HG03135 (cell line): ENCODE measurements around the gene PTPN20.

ENCODE experiments used
- ATAC-seq: cut with Tn5 transposase; IDR thresholded peaks from one replicate; pipeline ENCODE4 v1.9.1; 2021; ENCODE audit warnings: mild to moderate bottlenecking, moderate library complexity; ENCODE audit not compliant: unreplicated experiment

The PTPN20 gene

DNA sequence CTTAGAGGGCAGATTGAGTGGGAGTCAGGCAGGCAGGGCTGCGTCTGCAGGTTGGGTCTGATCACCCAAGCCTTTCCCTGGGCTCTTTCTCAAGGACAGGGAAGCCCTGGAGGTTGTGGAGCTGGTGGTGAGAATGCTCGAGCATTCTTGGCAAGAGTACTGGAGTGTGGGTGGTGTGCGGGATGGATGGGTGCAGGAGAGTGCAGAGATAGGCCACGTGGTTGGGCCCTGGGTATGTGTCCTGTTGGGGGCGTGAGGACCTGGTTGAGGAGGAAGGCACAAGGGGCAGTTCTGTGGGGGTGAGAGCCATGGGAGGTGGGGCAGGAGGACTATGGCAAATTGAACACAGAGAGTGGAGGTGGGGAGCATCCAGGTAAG, 135.9 kb downstream of the PTPN20 start:
- ATAC-seq, result no peak

DNA sequence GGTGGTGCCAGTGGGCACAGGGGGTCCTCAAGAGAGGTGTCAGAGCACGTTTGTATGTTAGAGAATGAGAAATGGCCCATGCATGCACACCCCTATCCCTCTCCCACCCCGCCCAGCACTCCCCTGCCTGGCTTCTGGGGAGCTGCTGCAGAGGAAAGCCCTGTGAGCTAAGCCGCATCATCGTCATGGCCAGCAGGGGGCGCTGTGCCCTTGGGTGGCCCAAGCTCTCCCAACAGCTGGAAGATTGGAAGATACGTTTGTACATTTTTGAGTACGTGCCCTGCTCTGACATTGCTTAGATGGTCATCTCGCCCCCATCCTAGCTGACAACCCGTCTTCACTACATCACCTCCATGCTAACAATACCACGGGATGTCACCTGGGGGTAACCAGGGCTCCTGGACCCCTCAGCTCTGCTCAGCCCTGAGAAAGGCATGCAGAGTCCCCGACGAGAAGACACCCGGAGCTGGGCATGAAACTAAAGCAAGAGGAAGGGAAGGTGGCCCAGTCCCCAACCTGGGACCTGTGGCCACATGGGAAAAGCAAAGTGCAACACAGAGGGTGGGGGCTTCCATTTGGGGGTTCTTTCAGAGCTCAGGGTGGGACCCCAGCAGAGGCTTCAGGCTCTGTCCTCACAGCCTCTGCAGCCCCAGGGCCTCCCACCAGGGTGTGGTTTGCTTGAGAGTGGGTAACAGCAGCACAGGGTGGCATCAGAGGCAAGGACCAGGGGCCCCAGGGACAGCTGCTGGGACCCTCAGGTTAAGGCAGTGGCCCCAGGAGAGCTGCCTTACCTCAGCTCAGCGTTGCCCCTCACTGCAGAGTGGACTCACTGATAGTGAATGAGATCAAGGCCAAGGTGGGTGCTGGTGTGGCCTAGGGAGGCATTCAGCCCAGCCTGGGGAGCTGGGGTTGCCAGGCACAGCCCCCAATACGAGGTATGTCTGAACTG, 136.6 kb downstream of the PTPN20 start:
- no peak for ATAC-seq

DNA sequence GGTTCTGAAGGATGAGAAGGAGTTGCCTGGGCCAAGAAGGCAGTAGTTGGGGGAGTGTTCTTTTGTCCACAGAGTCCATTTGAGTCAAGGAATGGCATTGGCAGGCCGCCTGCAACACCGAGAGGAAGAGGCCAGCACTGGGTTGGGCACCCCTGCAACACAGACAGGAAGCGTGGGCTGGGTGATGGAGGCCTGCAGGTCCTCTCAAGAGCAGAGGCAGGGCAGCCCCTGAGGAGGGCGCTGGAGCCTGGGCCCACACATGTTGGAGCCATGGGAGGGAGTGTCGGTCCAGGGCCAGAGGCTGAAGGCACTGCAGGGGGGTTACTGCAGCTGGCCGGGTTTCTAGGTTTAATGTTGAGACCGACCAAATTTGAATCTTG, 137.3 kb downstream of the PTPN20 start:
- no peak for ATAC-seq

DNA sequence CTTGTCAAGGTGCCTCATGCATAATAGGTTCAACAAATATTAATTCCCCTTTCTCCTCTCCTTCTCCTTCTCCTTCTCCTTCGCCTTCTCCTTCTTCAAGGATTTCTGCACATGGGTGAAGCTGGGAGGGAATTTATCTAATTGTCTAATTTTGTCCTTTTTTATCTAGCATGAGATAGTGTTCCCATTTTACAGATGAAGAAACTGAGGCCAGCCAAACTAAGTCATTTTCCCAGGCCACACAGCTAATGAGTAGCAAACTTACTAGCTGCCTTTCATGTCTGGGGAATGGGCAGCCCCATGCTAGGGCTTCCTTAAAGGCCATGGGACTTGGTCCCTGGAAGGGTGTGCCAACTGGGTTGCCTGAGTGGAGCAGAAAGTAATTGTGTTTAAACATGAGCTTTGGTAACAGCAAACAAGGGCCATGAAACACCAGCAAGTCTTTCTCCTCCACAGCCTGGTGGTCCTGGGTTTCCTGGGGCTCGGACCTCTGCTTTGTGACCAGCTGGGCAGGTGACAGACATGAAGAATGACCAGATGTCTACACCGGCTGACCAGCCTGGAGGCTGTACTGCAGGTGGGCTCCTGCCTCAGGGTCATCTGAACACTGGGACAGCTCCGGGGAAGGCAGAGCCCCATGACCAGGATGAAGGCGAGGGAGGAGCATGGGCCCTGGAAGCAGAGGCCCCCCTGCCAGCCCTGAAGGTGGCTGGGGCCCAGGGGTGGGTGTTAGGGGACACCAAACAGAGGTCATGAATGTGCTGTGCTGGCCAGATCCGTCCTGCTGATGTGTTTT, 138.0 kb downstream of the PTPN20 start:
- ATAC-seq, result no peak

DNA sequence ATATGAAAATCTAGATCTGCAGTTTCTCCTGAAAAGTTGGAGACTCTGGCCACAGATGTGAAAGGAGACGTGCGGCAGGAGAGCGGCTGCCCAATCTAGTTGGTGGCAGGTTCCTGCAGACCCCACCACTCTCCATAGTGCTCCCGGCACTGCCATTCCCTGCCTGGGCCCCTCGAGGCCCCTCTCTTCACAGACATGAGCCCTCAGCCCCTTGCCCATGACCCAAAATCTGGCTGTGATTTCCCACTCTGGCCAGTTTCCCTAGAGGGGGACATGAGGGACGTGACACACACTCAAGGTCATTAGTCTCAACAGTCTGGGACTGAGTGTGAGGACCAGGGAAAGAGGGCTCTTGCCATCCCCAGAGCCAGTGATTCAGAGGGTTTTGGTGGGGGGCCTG, 138.7 kb downstream of the PTPN20 start:
- no peak for ATAC-seq

DNA sequence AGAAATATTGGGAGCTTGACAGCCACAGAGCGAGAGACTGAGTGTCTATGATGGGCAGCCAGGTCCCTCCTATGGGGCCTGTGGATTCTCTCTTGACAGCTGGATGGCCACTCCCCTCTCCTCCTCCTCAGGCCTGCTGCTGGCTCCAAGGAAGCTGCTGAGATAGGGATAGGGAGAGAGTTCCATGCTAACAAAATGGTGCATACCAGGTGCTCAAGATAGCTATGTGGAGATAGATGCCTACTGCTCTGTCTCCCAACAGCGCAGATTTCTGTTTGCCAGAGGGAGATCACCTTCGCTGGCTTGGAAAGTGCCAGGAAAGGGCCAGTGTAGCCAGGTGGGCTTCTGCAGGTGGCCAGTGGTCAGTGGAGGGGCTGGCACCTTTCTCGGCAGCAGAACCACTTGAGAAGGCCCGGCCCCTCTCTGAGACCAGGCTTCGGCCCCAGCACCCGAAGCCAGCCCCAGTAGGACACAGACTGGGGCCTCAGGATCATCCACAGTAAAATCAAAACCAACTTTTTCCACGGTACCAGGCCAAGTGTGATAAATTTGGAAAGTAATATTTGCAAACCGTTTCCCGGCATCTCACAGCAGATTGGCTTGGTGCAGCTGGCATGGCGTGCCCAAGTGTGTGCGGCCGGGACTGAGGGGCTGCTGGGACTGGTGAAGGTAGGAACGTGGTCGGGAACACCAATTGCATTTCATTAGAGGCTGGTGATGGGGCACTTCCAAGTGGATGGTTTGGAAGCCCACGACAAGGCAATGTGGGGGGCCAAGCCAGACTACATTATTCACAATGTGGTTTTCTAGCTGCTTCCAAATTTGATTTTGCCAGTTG, 139.6 kb downstream of the PTPN20 start:
- ATAC-seq, result no peak

DNA sequence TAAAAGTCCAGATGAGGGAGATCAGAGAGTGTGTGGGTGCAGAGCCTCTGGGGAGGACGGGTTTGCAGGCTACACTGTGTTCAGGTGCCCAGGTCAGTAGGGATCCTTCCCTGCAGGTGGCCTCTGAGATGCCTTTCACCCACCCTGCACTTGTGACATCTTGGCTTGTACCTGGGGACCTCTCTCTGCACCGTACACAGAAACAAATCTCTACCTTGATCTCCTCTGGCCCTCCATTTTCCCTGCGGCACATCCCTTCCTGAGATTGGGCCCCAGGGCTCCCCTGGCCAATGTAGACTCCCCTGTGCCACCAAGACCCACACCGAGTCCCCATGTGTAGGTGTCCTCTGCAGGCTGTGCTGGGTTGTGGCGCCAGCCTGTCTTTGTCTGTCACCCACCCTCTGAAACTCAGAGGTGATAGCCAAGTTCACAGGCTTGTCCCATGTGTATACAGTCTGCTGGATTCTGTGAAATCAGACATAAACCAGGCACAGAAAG, 140.6 kb downstream of the PTPN20 start:
- no peak for ATAC-seq
